ENCODE measurements around the gene CITED2. TPM values are rescaled to one million over a fixed set of nuclear protein-coding genes. Genes with fewer than 3 reads are reported as not detected.

The CITED2 gene
- total and polyA plus RNA-seq, 2 experiments from 2014 or later: 78.5 to 292 TPM

DNA sequence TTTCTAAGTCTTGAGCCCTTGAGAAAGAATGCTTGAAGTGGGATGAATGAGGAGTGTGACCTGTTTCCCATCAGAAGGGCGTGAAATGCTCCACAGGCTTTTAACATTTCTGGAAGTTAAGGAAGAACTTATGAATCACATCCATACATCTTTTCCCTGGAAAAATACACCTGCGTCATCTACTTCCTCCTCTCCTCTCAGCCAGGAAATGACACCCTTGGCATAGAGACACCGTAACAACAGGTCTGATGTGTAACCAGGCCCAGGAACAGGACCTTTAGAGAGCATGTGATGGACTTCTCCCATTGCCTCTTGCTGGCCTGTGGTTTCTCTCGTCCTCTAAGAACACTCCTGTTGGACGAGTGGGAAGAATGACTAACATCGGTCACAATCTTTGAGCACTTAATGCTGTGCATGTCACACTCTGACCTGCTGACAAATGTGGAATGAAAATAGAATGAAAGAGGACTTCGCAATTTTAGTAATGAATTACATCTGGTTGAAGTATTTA is 28.5 kb upstream of the CITED2 start:
- H3K27ac ChIP-seq: no peak overlapping the region
- no peaks in the 10 kb centered on the region for H3K9me2 ChIP-seq (replicated peaks; ENCODE audit: insufficient read depth)
- H3K9me3 ChIP-seq (ENCODE audit: low read depth): no peaks in the 10 kb centered on the region
- no peaks in the 10 kb centered on the region for H3K36me3 ChIP-seq (replicated peaks; ENCODE audit: insufficient read depth, low read depth)
- no peak overlapping the region for H2AFZ ChIP-seq
- H3K4me1 ChIP-seq (ENCODE audit: insufficient read depth): no peaks in the 10 kb centered on the region
- no peak overlapping the region for H3K4me2 ChIP-seq
- no peak for DNase-seq (ENCODE audit: low spot score)
- H4K20me1 ChIP-seq (ENCODE audit: insufficient read depth, poor library complexity, severe bottlenecking): no peaks in the 10 kb centered on the region
- H3K27me3 ChIP-seq: no peaks in the 10 kb centered on the region
- WGBS (ENCODE audit: low lambda C conversion rate, missing lambda C conversion rate): 84% methylated on average over 7 of the region's 7 CpGs
- TF ChIP-seq EZH2phosphoT487 (IDR thresholded peaks at IDR 0.05; ENCODE audit: low read depth, severe bottlenecking, unreplicated experiment) (no peak), EZH2 (IDR thresholded peaks at IDR 0.05; ENCODE audit: borderline replicate concordance) (no peak)
- TF ChIP-seq, protein P1, sequence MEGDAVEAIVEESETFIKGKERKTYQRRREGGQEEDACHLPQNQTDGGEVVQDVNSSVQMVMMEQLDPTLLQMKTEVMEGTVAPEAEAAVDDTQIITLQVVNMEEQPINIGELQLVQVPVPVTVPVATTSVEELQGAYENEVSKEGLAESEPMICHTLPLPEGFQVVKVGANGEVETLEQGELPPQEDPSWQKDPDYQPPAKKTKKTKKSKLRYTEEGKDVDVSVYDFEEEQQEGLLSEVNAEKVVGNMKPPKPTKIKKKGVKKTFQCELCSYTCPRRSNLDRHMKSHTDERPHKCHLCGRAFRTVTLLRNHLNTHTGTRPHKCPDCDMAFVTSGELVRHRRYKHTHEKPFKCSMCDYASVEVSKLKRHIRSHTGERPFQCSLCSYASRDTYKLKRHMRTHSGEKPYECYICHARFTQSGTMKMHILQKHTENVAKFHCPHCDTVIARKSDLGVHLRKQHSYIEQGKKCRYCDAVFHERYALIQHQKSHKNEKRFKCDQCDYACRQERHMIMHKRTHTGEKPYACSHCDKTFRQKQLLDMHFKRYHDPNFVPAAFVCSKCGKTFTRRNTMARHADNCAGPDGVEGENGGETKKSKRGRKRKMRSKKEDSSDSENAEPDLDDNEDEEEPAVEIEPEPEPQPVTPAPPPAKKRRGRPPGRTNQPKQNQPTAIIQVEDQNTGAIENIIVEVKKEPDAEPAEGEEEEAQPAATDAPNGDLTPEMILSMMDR (IDR thresholded peaks at IDR 0.05; ENCODE audit: poor library complexity): no peak
- H3K4me3 ChIP-seq: no peak overlapping the region
- H3K79me2 ChIP-seq: no peaks in the 10 kb centered on the region

DNA sequence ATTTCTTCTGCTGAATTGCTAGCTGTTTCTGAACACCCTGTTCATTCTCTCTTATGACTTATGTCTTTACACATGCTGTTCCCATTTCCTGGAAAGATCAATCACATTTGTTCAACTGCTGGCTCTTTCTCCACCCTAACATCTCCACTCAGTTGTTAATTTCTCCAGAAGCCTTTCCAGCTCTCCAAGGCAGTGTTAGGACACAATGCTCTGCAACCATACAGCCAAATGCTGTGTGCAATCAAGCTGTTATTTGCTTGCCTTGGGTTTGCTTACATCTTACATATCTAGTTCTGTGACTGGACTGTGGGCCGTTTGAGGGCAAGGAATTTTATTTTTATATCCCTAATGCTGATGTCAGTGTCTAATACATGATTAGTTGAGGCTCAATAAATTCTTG is 24.2 kb upstream of the CITED2 start:
- no peak overlapping the region for H2AFZ ChIP-seq

DNA sequence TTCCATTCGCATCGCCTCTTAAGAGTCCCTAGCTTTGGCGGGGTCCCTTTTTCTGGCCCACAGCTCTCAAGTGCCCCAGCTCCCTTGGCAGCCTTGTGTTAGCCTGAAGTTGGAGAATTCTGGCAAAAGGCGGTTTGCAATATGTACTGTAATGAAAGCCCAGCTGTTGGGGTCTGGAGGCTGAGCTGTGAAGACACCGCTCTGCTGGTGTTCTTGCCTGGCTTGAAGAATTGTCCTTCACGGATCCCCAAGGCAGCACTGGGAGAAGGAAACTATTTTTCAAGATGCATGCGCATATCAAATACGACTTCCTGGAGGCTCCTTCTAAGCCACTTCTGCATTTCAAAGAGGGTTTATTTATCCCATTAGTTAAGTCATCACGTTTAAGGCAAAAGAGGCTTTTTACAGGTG is 21.4 kb upstream of the CITED2 start:
- TF ChIP-seq, protein P1 (IDR thresholded peaks at IDR 0.05; ENCODE audit: poor library complexity): no peak
- Histone ChIP-seq H3K9me3 (ENCODE audit: low read depth) (no peaks in the 10 kb centered on the region), H3K27me3 (no peaks in the 10 kb centered on the region), H2AFZ (no peak overlapping the region), H3K9me2 (replicated peaks; ENCODE audit: insufficient read depth) (no peaks in the 10 kb centered on the region), H3K4me3 (no peak overlapping the region), H4K20me1 (ENCODE audit: insufficient read depth, poor library complexity, severe bottlenecking) (no peaks in the 10 kb centered on the region), H3K4me2 (no peak overlapping the region), H3K36me3 (replicated peaks; ENCODE audit: insufficient read depth, low read depth) (no peaks in the 10 kb centered on the region), H3K79me2 (no peaks in the 10 kb centered on the region), H3K27ac (no peak overlapping the region), H3K4me1 (ENCODE audit: insufficient read depth) (peaks cover 8% of the 10 kb centered on the region)
- no peak for DNase-seq (ENCODE audit: low spot score)
- 61% methylated on average over 9 of the region's 9 CpGs for WGBS (ENCODE audit: low lambda C conversion rate, missing lambda C conversion rate)

More for the DNA sequence above, 24.2 kb upstream of the CITED2 start:
- no peak for DNase-seq (ENCODE audit: low spot score)
- no peaks in the 10 kb centered on the region for H3K27me3 ChIP-seq
- WGBS (ENCODE audit: low lambda C conversion rate, missing lambda C conversion rate): 75% methylated on average over 1 of the region's 1 CpG
- H3K4me2 ChIP-seq: no peak overlapping the region
- no peak for TF ChIP-seq EZH2phosphoT487 (IDR thresholded peaks at IDR 0.05; ENCODE audit: low read depth, severe bottlenecking, unreplicated experiment)
- no peak for TF ChIP-seq EZH2 (IDR thresholded peaks at IDR 0.05; ENCODE audit: borderline replicate concordance)
- TF ChIP-seq, protein P1 (IDR thresholded peaks at IDR 0.05; ENCODE audit: poor library complexity): no peak
- no peak overlapping the region for H3K27ac ChIP-seq
- no peaks in the 10 kb centered on the region for H3K79me2 ChIP-seq
- H4K20me1 ChIP-seq (ENCODE audit: insufficient read depth, poor library complexity, severe bottlenecking): no peaks in the 10 kb centered on the region
- no peaks in the 10 kb centered on the region for H3K4me1 ChIP-seq (ENCODE audit: insufficient read depth)
- no peaks in the 10 kb centered on the region for H3K36me3 ChIP-seq (replicated peaks; ENCODE audit: insufficient read depth, low read depth)
- H3K4me3 ChIP-seq: no peak overlapping the region
- no peaks in the 10 kb centered on the region for H3K9me3 ChIP-seq (ENCODE audit: low read depth)
- no peaks in the 10 kb centered on the region for H3K9me2 ChIP-seq (replicated peaks; ENCODE audit: insufficient read depth)

DNA sequence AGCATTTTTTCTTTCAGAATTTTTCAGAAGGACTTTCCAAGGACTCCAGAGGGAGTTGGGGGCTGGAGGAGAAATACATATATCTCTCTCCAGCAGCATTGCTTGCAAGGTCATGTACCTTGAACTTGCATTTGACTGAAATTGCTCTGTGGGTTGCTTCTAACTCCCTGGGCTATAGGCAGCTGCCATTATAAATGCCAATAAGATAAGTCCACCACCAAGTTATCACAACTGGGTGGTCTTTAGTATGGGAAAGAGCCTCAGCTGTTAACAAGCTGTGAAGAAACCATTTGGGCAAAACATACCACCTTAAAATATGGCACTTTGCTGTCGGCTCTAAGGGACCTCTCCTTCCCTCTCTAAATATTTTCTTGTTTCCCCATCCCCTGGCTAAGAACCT is 20.9 kb upstream of the CITED2 start:
- Histone ChIP-seq H2AFZ (no peak overlapping the region), H3K79me2 (no peaks in the 10 kb centered on the region), H3K9me2 (replicated peaks; ENCODE audit: insufficient read depth) (no peaks in the 10 kb centered on the region), H3K4me1 (ENCODE audit: insufficient read depth) (peaks cover 8% of the 10 kb centered on the region), H4K20me1 (ENCODE audit: insufficient read depth, poor library complexity, severe bottlenecking) (no peaks in the 10 kb centered on the region), H3K9me3 (ENCODE audit: low read depth) (no peaks in the 10 kb centered on the region), H3K36me3 (replicated peaks; ENCODE audit: insufficient read depth, low read depth) (no peaks in the 10 kb centered on the region), H3K4me2 (no peak overlapping the region), H3K27me3 (no peaks in the 10 kb centered on the region), H3K4me3 (no peak overlapping the region), H3K27ac (no peak overlapping the region)
- TF ChIP-seq EZH2 (IDR thresholded peaks at IDR 0.05; ENCODE audit: borderline replicate concordance) (no peak), EZH2phosphoT487 (IDR thresholded peaks at IDR 0.05; ENCODE audit: low read depth, severe bottlenecking, unreplicated experiment) (no peak)
- TF ChIP-seq, protein P1 (IDR thresholded peaks at IDR 0.05; ENCODE audit: poor library complexity): no peak
- DNase-seq (ENCODE audit: low spot score): no peak
- 64% methylated on average over 1 of the region's 1 CpG for WGBS (ENCODE audit: low lambda C conversion rate, missing lambda C conversion rate)

All from hepatocyte (in vitro differentiated cells).